Stimulated activated CD8-positive, alpha-beta memory T cell treated with anti-CD3 and anti-CD28 coated beads, Interleukin-15, amount 100 ng/mL, for 24 hours (primary cell): ENCODE results near the gene GTF3C1.
"Not testable (repeated sequence)": the region's sequence is repeated elsewhere in the genome, so short reads cannot be mapped to it uniquely, and the experiment has no call there.

Source experiments
- DNase-seq: peaks from one replicate; pipeline ENCODE4 v3.0.0-alpha.2; 2020; ENCODE audit warnings: low read depth

Gene GTF3C1

DNA sequence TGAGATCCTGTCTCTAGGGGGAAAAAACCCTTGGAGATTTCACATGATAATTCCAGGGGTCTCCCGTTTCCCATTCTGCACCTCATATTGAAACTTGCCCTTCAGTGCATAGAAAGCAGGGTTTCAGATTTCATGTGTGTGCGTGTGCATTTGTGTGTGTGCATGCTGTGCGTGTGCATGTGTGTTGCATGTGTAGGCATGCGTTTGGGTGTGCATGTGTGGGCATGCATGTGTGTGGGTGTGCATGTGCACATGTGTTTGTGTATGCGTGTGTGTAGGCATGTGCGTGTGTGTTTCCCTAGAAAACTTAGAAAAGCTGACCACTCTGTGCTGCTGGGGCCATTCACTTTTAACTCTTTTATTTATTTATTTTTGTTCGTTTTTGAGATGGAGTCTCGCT is 107.7 kb downstream of the GTF3C1 start:
- DNase-seq: no peak

DNA sequence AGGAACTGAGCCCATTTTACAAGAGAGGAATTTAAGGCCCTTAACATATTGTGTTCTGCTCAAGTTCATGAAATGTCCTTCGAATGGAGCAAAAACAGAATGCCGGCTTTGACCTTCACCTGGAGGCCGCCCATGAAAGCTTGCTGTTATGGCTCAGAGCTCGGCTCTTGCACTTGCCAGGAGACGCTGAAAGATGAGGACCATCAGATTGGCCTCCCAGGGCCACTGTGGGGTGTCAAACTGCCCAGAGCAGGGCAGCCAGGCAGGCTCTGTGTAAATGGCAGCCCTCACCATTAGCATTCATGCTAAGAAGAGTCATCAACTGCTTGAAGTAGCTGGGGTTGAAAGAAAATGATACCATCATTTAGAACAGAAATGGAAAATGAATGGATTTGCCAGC is 108.4 kb downstream of the GTF3C1 start:
- no peak for DNase-seq

DNA sequence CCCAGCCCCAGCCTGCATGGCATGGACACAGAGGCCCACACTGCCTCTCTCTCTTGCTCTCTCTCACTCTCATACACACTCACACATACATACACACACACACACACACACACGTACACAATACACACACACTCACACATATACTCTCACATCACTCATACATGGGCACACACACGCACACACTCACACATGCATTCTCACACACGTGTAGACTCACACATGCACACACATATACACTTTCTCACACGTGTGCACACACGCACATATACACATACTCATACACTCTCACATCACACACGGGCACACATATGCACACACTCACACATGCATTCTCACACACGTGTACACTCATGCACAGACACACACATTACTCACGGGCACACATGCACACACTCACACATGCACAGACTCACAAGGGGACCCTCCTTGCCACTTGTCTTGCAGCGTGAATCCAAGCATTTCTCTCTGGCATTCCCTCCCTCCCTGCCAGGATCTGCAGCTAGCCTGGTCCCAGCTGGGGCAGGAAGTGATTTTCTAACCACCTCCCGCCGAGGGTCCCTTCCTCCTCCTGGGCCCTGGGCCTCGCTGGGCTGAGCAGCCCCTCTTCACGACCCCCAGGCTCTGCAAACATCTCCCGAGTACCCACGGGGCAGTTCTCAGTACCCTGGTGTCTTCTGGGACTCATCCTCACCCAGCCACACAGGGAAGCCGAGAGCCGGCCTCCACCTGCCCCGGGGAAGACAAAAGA is 110.3 kb downstream of the GTF3C1 start:
- DNase-seq: no peak

DNA sequence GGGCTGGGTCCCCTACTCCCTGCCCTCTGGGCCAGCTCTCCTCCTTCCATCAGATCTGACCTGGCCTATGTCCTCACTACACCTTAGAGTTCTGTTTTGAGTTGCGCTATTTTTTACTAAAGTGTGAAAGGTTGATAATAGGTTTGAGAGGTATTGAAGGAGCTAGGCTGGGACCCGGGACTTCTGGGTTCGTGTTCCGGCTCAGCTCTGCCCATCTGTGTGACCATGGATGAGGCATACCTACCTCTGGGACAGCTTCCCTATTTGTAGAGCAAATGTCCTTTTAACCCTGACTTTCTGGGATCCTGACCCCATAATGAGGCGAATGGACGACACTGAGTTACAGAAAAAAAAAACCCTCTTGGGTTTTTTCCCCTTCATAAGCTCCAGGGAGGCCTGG is 111.8 kb downstream of the GTF3C1 start:
- no peak for DNase-seq

DNA sequence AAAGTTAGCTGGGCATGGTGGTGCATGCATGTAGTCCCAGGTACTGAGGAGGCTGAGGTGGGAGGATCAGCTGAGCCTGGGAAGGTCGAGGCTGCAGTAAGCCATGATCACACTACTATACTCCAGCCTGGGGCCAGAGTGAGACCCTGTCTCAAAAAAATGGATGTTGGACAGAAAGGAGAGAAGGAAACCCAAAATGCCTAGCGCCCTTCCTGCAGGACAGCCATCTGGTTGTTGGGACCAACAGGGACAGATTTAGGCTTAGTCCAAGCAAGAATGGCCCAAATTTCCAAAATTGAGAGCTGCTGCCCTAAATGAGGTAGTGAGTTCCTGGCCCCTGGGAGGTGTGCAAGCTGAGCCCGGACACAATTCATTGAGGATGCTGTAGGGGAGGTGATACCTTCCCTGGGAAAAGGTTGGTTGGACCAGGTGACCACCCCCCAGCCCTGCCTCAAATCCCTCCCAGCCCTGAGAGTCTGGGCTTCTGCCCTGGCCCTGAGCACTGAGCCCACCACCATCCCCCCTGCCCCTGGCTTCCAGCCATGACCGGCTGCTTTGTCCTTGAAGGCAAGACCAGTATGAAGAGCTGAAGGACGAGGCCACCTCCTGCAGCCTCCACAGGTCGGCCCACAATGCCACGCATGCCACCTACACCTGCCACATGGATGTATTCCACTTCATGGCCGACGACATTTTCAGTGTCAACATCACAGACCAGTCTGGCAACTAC is 112.6 kb downstream of the GTF3C1 start:
- no peak for DNase-seq

DNA sequence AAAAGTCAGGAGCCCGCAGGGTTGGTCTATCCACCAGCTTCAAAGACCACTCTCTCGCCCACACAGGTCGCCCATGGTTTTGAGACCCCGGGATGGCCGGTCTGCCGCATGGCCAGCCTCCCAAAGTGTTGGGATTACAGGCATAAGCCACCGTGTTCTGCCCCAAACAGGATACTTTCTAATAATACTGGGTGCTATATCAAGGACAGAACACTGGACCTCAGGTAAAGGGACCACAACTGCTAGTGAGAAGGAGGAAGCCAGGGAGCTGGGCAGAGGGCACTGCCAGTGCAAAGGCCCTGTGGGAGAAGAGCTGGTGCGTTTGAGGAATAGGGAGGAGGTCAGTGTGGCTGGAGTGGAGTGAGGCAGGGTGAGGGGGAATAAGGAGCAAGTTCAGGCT is 113.6 kb downstream of the GTF3C1 start:
- no peak for DNase-seq

DNA sequence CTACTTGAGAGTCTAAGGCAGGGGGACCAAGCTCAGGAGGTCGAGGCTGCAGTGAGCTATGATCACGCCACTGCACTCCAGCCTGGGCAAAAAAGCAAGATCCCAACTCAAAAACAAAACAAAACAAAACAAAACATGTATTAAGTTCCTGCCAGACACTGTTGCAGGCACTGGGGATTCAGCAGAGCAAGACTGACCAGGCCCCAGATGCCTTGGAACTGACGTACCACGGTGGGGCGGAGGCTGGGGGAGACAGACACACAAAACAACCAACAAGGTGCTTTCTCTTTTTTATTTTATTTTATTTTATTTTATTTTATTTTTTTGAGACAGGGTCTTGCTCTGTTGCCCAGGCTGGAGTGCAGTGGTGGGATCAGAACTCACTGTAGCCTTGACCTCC is 114.6 kb downstream of the GTF3C1 start:
- DNase-seq: not testable (repeated sequence)

DNA sequence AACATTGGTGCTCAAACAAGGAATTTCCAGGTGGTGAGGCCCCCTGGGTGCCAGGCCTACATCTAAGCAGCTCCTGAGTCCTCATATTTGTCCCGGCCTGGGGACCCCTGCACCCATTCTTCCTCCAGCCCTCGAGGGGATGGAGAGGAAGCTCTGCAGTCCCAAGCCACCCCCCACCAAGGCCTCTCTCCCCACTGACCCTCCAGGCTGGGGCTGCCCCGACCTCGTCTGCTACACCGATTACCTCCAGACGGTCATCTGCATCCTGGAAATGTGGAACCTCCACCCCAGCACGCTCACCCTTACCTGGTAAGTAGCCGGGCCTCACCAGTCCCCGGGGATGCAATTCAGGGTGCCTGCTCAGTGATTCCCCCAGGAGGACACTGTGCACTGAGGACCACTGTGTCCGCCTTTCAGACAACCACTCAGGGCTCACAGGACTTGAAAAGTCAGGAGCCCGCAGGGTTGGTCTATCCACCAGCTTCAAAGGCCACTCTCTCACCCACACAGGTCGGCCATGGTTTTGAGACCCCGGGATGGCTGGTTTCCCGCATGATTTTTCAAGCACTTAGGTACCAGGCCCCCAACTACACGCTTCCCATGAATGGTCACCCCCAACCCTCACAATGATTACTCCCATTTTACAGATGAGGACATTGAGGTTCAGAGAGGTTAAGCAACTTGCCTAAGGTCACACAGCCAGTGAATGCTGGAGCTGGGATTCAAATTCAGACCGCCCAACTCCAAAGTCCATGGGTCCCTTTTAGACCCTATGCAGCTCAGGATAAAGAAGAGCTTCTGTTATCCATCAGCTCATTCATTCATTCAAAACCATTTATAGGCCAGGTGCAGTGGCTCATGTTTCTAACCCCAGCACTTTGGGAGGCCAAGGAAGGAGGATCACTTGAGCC is 115.3 kb downstream of the GTF3C1 start:
- no peak for DNase-seq

DNA sequence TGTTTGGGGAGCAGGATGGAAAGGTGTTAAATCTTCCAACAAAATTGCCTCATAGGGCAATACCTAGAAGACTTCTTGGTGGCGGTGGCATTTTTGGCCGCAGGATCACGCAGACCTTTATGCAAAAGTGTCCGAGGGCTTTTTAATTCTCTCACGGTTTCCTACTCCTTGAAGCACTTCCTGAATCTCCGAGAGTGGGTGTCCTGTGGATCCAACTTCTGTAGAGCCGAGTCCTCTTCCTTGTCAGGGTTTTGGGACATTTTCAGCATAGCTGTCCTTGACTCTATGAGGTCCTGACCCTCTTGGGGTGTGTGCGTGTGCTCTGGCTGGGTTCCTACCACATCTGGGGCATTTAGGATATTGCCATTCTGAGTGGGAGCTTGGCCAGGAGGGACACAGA is 116.1 kb downstream of the GTF3C1 start:
- DNase-seq: no peak

DNA sequence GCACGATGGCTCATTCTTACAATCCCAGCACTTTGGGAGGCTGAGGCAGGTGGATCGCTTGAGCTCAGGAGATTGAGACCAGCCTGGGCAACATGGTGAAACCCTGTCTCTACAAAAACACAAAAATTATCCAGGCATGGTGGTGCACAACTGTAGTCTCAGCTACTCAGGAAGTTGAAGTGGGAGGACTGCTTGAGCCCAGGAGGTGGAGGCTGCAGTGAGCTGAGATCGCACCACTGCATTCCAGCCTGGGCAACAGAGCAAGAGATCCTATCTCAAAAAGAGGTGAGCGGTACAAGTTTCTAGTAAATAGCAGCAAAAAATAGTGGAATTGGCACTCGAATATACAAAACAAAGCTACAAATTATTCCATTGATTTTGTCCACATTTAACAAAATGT is 116.5 kb downstream of the GTF3C1 start:
- DNase-seq: not testable (repeated sequence)

DNA sequence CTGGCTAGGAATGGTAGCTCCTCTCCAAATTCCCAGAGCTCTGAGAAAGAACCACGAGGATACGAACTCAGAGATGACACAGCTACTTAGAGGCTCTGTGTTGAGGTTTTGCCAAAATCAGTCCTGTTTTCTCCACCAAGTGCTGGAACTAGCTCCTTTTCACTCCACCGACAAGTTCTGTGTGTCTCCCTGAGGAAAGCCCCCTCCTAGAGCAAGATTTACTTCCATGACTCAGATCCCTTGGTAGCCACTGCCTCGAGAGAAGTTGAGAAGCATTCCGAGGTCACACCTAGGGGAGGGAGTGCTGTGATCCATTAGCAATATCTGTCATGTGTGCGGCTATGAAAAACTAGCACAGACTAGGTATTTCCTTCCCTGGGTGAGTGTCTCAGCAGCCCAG is 117.2 kb downstream of the GTF3C1 start:
- DNase-seq: no peak

DNA sequence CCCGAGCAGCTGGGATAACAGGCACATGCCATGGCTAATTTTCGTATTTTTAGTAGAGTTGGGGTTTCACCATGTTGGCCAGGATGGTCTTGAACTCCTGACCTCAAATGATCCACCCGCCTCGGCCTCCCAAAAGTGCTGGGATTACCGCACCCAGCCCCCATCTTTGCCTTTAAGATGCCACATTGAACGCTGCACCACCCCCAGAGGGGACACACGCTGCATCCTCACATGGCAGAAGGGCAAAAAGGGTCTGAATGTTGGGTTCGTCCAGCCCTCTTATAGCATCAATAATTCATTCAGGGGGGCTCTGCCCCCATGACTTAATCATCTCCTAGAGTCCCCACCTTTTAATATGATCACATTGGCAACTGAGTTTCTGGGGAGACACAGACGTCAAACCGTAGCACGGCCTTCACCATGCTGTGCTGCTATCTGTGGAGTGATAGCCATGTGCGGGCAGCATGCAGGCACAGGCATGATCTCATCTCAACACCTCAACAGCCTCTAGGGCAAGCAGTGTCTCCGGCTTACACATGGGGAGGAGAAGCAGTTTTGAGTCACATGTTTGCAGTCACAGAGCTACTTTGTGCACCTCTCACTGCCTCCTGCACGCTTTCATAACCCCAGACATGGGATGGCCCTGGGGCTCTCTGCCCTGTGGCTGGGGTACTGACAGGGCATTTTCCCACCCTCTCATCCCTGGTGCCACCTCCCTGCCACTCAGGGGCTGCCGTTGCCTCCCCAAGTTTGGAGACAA is 117.8 kb downstream of the GTF3C1 start:
- DNase-seq: no peak

DNA sequence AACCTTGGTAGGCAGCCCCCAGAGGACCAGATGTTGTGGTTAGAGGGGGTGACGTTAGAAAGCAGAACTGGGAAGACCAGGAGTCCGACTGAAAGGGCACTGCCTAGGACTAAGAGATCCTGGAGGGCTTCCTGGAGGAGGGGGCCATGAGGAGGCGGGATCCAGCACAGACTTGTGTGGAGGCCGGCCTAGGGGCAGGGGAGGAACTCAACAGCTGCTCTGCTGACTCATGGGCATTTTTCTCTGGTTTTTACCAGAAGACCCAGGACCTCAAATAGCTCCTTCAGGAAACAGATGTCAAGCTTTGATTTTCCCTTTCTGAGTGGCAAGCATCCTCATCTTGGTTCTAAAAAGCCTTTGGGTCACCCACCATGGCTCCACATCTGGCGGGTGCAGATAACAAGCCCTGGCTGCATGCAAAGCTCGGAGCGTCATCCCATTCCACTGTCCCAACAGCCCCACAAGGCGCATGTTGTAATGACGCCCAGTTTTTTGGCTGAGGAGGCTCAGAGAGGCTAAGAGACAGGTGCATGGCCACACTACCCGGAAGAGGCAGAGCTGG is 118.7 kb downstream of the GTF3C1 start:
- no peak for DNase-seq

DNA sequence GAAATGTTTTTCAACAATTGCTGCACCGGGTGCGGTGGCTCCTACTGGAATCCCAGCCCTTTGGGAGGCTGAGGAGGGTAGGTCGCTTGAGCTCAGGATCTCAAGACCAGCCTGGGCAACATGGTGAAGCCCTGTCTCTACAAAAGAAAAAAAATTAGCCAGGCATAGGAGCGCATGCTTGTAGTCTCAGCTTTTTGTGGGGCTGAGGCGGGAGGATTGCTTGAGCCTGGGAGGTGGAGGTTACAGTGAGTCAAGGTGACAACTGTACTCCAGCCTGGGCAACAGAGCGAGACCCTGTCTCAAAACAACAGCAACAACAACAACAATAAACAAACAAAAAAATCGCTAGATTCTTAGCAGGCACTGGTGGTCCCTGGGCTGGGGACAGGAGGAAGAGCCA is 119.2 kb downstream of the GTF3C1 start:
- no peak for DNase-seq

DNA sequence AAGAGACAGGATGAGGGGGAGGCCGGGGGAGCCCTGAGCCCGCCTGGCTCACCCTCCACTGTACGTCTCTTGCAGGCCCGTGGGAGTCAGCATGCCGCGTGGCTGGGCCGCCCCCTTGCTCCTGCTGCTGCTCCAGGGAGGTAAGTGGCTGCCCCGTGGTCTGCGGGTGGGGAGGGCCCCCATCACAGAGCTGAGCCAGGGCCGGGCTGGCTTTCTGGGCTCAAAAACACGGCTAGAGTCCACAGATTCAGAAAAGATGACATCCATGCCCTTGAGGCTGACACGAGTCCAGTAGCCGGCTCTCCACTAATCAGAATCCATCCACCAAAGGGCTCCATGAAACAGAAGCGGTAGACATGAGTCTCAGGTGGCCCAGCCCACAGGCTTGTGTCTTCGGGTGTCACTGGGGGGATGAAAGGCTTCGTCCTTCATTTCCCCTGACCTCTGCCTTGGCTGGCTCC is 119.7 kb downstream of the GTF3C1 start:
- no peak for DNase-seq

DNA sequence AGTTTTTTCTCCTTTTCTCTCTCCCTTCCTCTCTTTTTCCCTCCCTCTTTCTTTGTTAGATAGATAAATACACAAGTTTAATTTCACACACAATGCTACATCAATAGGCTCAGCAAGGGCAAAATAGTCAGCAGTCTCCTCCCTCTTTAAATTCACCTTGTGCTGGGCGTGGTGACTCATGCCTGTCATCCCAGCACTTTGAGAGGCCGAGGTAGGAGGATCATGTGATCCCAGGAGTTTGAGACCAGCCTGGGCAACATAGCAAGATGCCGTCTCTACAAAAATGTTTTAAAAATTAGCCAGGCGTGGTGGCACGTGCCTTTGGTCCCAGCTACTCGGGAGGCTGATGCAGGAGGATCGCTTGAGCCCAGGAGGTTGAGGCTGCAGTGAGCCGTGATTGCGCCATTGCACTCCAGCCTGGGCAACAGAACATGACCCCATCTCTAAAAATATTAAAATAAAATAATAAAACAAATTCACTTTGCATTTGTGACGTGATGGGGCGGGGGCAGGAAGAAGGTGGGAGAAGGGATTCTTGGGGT is 120.3 kb downstream of the GTF3C1 start:
- DNase-seq: no peak

DNA sequence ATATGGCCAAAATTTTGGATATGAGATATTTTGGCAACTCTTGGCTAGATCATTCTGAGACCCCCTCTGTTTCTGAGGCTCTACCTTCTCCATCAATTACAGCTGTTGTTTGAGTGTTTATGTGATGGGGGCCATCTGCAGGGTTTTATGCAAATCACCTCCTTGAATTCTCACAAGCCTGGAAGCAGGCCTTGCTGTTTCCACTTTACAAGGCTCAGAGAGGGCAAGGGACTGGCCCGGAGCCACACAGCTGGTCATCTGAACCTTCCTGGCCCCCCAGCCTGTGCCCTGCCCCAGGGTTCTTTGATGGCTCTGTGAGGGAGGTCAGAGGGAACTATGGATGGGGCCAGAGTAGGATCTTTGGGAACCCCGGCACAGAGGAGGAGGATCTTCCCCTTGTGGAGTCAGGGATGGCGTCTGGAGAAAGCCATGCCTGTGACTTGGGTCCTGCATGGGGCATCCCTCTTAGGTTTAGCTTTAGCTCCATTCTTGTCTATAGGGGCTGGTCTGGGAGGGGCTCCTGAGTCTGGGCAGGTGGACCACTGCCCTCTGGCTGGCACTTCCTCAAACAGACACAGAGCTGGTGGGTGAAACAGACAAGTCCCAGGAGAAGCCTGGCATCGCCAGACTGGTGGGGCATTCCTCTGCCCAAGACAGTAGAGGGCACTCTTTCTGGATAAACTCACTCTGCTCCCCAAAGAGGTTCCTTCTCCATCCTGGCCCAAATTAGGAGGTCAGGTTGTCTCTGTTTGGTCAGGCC is 121.5 kb downstream of the GTF3C1 start:
- no peak for DNase-seq

DNA sequence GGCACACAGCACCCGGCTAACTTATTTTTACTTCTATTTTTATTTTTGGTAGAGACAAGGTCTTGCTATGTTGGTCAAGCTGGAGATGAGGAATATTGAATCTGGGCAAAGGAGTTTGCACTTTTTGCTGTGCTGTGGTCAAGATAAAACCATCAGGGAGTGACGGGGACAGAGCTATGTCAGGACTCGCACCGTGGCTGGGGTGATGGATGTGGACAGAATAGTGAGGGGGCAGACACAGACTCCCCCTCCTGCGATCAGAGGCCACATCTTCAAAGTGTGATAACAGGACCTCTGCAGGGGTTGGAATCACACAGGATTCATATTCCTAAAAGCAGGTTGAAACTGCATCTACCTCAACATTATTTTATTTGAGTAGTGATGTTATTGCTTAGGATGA is 122.2 kb downstream of the GTF3C1 start:
- DNase-seq: no peak

DNA sequence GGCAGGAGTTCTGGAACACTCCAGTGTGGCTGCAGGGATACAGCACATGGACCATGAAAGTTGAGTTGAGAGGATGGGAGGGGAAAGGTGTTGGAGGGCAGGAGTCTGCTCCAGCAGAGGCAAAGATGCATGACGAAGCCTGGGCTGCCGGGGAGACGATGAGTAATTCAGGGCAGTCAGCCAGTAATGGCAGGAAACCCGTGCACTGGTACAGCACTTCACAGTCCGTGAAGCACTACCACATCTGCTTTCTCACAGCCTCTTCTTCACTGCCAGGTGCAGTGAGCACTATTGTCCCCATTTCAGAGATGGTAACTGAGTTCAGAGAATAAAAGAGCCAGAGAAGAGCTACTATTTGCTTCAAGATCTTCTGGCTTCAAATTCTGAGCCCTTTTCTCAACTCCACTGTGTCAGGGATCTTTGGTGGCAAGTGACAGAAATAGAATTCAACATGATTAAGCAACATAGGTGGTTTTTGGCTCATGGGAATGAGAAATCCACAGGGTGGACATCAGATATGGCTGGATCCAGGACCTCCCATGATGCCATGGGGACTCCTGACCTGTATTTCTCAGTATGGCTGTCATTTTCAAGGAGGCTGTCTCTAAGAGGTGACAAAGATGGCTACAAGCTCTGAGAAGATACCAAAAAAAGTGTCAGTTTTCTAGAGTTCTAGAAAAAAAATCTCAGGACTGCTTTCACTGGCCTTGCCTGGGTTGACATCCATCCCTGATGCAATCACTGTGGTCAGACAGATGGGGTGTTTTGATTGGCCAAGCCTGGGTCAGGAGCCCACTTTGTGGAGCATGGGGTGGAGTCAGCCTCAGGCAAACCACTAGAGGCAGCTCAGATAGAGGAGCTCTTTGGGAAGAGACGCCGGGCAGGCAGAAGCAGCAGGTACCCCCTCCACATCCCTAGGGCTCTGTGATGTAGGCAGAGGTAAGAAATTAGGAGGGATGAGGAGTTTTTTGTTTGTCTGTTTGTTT is 123.0 kb downstream of the GTF3C1 start:
- DNase-seq: no peak
